H1 (cell line): ENCODE data around the gene OR5K3. TPM values are rescaled to one million over a fixed set of nuclear protein-coding genes. Genes with fewer than 3 reads are reported as not detected.

Experiments
- CTCF ChIA-PET: fragments of 300-600 bp; sonication (Branson Sonifier 250); formaldehyde crosslinking; loops from one replicate; lab custom pipeline; 2021; ENCODE audit not compliant: partially characterized antibody; lab: Charles Lee
- POLR2A ChIA-PET: fragments of 300-600 bp; sonication (Branson Sonifier 250); formaldehyde crosslinking; loops from one replicate; lab custom pipeline; 2021; ENCODE audit warnings: inconsistent platforms; ENCODE audit not compliant: partially characterized antibody; lab: Charles Lee
- DNase-seq, 2 experiments: peaks; one replicate each; pipeline versions ENCODE4 v3.0.0 to v3.0.0-alpha.2; 2010 to 2022; ENCODE audit warnings: low spot score in 2 of 2, low read depth in 1 of 2, mixed read lengths in 1 of 2
- FAIRE-seq: peaks from 2 replicates; lab custom pipeline; 2011; peaks lifted over from hg19 to GRCh38; lab: Jason Lieb, UNC
- H2AFZ ChIP-seq: 2 replicates; pipeline ENCODE4 v1.8.1; 2012; ENCODE audit warnings: low read length, inconsistent platforms
- H2AK5ac ChIP-seq: 2 replicates; pipeline ENCODE4 v1.6.1; 2013; ENCODE audit warnings: low read depth, low read length
- H2BK120ac ChIP-seq: replicated peaks from 2 replicates; pipeline ENCODE3; 2013; ENCODE audit warnings: low read depth, low read length, inconsistent platforms
- H2BK12ac ChIP-seq: 2 replicates; pipeline ENCODE4 v1.6.1; 2013; ENCODE audit warnings: low read depth, low read length
- H2BK15ac ChIP-seq: 2 replicates; pipeline ENCODE4 v1.6.1; 2013; ENCODE audit warnings: low read length
- H2BK20ac ChIP-seq: 2 replicates; pipeline ENCODE4 v1.6.1; 2013; ENCODE audit warnings: low read length
- H2BK5ac ChIP-seq: 2 replicates; pipeline ENCODE4 v1.6.1; 2013; ENCODE audit warnings: low read depth, low read length
- H3K14ac ChIP-seq: 2 replicates; pipeline ENCODE4 v1.6.1; 2013; ENCODE audit warnings: inconsistent platforms; ENCODE audit not compliant: insufficient read length
- H3K18ac ChIP-seq: 2 replicates; pipeline ENCODE4 v1.6.1; 2013; ENCODE audit warnings: low read length; ENCODE audit errors: extremely low read depth
- H3K23ac ChIP-seq: 2 replicates; pipeline ENCODE4 v1.6.1; 2013; ENCODE audit warnings: inconsistent platforms; ENCODE audit not compliant: insufficient read length
- H3K23me2 ChIP-seq: 2 replicates; pipeline ENCODE4 v1.6.1; 2013; ENCODE audit warnings: low read depth, low read length
- H3K27ac ChIP-seq: 2 replicates; pipeline ENCODE4 v1.6.1; 2011; ENCODE audit warnings: low read depth, low read length, inconsistent platforms
- H3K27me3 ChIP-seq, 4 experiments: replicated peaks in 1 of 4; 1 replicate in 1 of 4; 2 replicates in 3 of 4; pipeline versions ENCODE4 v1.6.1 to v1.8.1; 2011 to 2013; ENCODE audit warnings: low read length in 3 of 4, mild to moderate bottlenecking in 3 of 4, inconsistent platforms in 2 of 4, mixed read lengths in 2 of 4, moderate library complexity in 1 of 4; ENCODE audit not compliant: control insufficient read depth in 3 of 4, insufficient read depth in 3 of 4; ENCODE audit errors: extremely low read depth in 1 of 4
- H3K36me3 ChIP-seq, 4 experiments: 2 replicates each; pipeline versions ENCODE4 v1.6.1 to v1.8.1; 2011 to 2013; ENCODE audit warnings: mild to moderate bottlenecking in 4 of 4, low read length in 3 of 4, moderate library complexity in 2 of 4, control low read depth in 1 of 4, inconsistent platforms in 1 of 4; ENCODE audit not compliant: insufficient read depth in 4 of 4, control insufficient read depth in 2 of 4
- H3K4ac ChIP-seq: replicated peaks from 2 replicates; pipeline ENCODE3; 2013; ENCODE audit warnings: low read length, low read depth, mixed read lengths, inconsistent platforms; ENCODE audit not compliant: insufficient read length
- H3K4me1 ChIP-seq, 4 experiments: replicated peaks in 1 of 4; 1 replicate in 1 of 4; 2 replicates in 3 of 4; pipeline versions ENCODE4 v1.6.1 to v1.8.1; 2011 to 2013; ENCODE audit warnings: low read length in 3 of 4, inconsistent platforms in 2 of 4, mixed read lengths in 1 of 4; ENCODE audit not compliant: insufficient read depth in 4 of 4, control insufficient read depth in 3 of 4
- H3K4me2 ChIP-seq, 2 experiments: 2 replicates each; pipeline versions ENCODE4 v1.6.1 to v1.8.1; 2011 to 2013; ENCODE audit warnings: low read depth in 2 of 2, low read length in 2 of 2, control low read depth in 1 of 2, inconsistent platforms in 1 of 2, mild to moderate bottlenecking in 1 of 2; ENCODE audit not compliant: insufficient read depth in 1 of 2
- H3K4me3 ChIP-seq, 4 experiments: fragments of 200-600, 300-600 bp in 1 of 4; sonication (generic), shearing (Covaris generic), sonication (Bioruptor Twin) in 1 of 4; 2 replicates each; pipeline versions ENCODE4 v1.5.1 to v1.8.1; 2011 to 2016; ENCODE audit warnings: low read length in 4 of 4, low read depth in 3 of 4, control low read depth in 2 of 4, inconsistent platforms in 2 of 4, mild to moderate bottlenecking in 2 of 4, mixed read lengths in 1 of 4, moderate library complexity in 1 of 4; ENCODE audit not compliant: insufficient read depth in 2 of 4; ENCODE audit errors: extremely low read depth in 1 of 4
- H3K56ac ChIP-seq: replicated peaks from 2 replicates; pipeline ENCODE3; 2013; ENCODE audit warnings: low read depth, mild to moderate bottlenecking, mixed read lengths, low read length, inconsistent platforms; ENCODE audit not compliant: insufficient read length
- H3K79me1 ChIP-seq: 2 replicates; pipeline ENCODE4 v1.6.1; 2013; ENCODE audit warnings: low read depth, low read length, control low read depth
- H3K79me2 ChIP-seq, 2 experiments: 2 replicates each; pipeline versions ENCODE4 v1.6.1 to v1.8.1; 2012 to 2013; ENCODE audit warnings: low read length in 2 of 2, mild to moderate bottlenecking in 2 of 2, inconsistent platforms in 1 of 2; ENCODE audit not compliant: insufficient read depth in 2 of 2, control insufficient read depth in 1 of 2
- H3K9ac ChIP-seq, 4 experiments: replicated peaks in 1 of 4; 1 replicate in 1 of 4; 2 replicates in 3 of 4; pipeline versions ENCODE4 v1.6.1 to v1.8.1; 2011 to 2013; ENCODE audit warnings: low read depth in 3 of 4, low read length in 3 of 4, control low read depth in 2 of 4, mild to moderate bottlenecking in 2 of 4, moderate library complexity in 2 of 4, inconsistent platforms in 1 of 4; ENCODE audit errors: extremely low read depth in 1 of 4
- H3K9me3 ChIP-seq, 2 experiments: 2 replicates each; pipeline versions ENCODE4 v1.6.1 to v1.8.1; 2012 to 2013; ENCODE audit warnings: mild to moderate bottlenecking in 2 of 2, moderate library complexity in 2 of 2, control low read depth in 1 of 2, inconsistent platforms in 1 of 2, low read depth in 1 of 2, low read length in 1 of 2, mixed read lengths in 1 of 2; ENCODE audit not compliant: insufficient read depth in 2 of 2
- H4K20me1 ChIP-seq, 2 experiments: replicated peaks in 1 of 2; 2 replicates each; pipeline versions ENCODE3 to v1.8.1; 2011 to 2013; ENCODE audit warnings: inconsistent platforms in 2 of 2, low read length in 2 of 2, mild to moderate bottlenecking in 1 of 2; ENCODE audit not compliant: insufficient read depth in 2 of 2, control insufficient read depth in 1 of 2
- H4K5ac ChIP-seq: 2 replicates; pipeline ENCODE4 v1.6.1; 2013; ENCODE audit warnings: low read length, low read depth, mixed read lengths, inconsistent platforms; ENCODE audit not compliant: insufficient read length
- H4K8ac ChIP-seq: 2 replicates; pipeline ENCODE4 v1.8.0; 2013; ENCODE audit warnings: mild to moderate bottlenecking, moderate library complexity, low read length, inconsistent platforms; ENCODE audit not compliant: insufficient read depth; ENCODE audit errors: extremely low read depth
- H4K91ac ChIP-seq: replicated peaks from 2 replicates; pipeline ENCODE3; 2013; ENCODE audit warnings: low read length, mixed read lengths, inconsistent platforms; ENCODE audit not compliant: insufficient read length
- CHD1 ChIP-seq: IDR thresholded peaks from 2 replicates; pipeline ENCODE4 v1.6.1; 2012; ENCODE audit warnings: low read depth, low read length, improper control_type of control experiment
- CHD7 ChIP-seq: fragments of 300-600 bp; sonication (generic); IDR thresholded peaks from 2 replicates; pipeline ENCODE4 v1.7.1; 2012; ENCODE audit warnings: low read length, moderate library complexity, mild to moderate bottlenecking, inconsistent platforms; ENCODE audit not compliant: insufficient replicate concordance
- polyA plus RNA-seq, 7 experiments: library from polyadenylated mRNA; depleted of rRNA in 3 of 7; stranded (reverse) in 5 of 7; unstranded in 2 of 7; fragments of >200 nt in 5 of 7; fragments of 200-250 nt in 2 of 7; gene quantifications; 1 replicate in 5 of 7; 2 replicates in 1 of 7; 4 replicates in 1 of 7; pipeline versions ENCODE4 v1.2.1 to v1.2.3, GENCODE V29; 2011 to 2013; ENCODE audit warnings: missing spikeins in 2 of 7, mixed read lengths in 2 of 7
- total RNA-seq: library from RNA; stranded (reverse); fragmentation: NEBNext Ultra II Directional; extraction: Animal tissue kit (Norgen Biotek cat#: 25700); gene quantifications from 2 replicates; pipeline ENCODE4 v1.2.1, GENCODE V29; 2021

Gene OR5K3
- total and polyA plus RNA-seq, 2 of the 8 experiments (the other 6 are each of a cell fraction or from before 2014, with no cell fraction given), result not detected

GRCh38 chr3:98440283-98440682 lies 49.8 kb downstream of the OR5K3 start:
- Histone ChIP-seq H3K4ac (no peak overlapping the region), H3K36me3 (no peaks in the 10 kb centered on the region), H3K23me2 (no peaks in the 10 kb centered on the region), H3K4me1 (no peaks in the 10 kb centered on the region), H2BK15ac (no peak overlapping the region), H4K5ac (no peak overlapping the region), H3K56ac (no peak overlapping the region), H3K27ac (no peak overlapping the region), H3K4me3 (no peak overlapping the region), H2BK20ac (no peak overlapping the region), H2BK5ac (no peak overlapping the region), H4K8ac (no peak overlapping the region), H3K79me2 (no peaks in the 10 kb centered on the region), H3K14ac (no peak overlapping the region), H3K9ac (no peak overlapping the region), H3K79me1 (no peaks in the 10 kb centered on the region), H4K20me1 (no peaks in the 10 kb centered on the region), H2BK12ac (no peak overlapping the region), H2AFZ (no peak overlapping the region), H3K23ac (no peak overlapping the region), H2BK120ac (no peak overlapping the region), H2AK5ac (no peak overlapping the region), H3K9me3 (no peaks in the 10 kb centered on the region), H3K18ac (no peak overlapping the region), H3K27me3 (no peaks in the 10 kb centered on the region), H3K4me2 (no peak overlapping the region), H4K91ac (no peak overlapping the region)
- FAIRE-seq (no peak), DNase-seq (no peak)
- ChIA-PET POLR2A (no interaction called here), CTCF (no interaction called here)
- no peak for TF ChIP-seq CHD1
- no peak for TF ChIP-seq CHD7
